ENCODE measurements around the gene EHBP1.

EHBP1 gene

GRCh38 chr2:62732262-62732777 is 26.8 kb downstream of the EHBP1 start:
- H3K4me3 ChIP-seq (ENCODE audit: low read length), result no peak overlapping the region
- no peak for TF ChIP-seq CTCF (IDR thresholded peaks at IDR 0.05; ENCODE audit: insufficient read depth, low read depth, low read length, missing control alignments)
- no peak for DNase-seq (ENCODE audit: low read depth)

- no peak for TF ChIP-seq CTCF (IDR thresholded peaks at IDR 0.05; ENCODE audit: insufficient read depth, low read depth, low read length, missing control alignments)
- DNase-seq (ENCODE audit: low read depth), result no peak
- H3K4me3 ChIP-seq (ENCODE audit: low read length), result no peak overlapping the region
Observed at GRCh38 chr2:62733546-62733945, 28.0 kb downstream of the EHBP1 start.

- DNase-seq (ENCODE audit: low read depth), result no peak
- TF ChIP-seq CTCF (IDR thresholded peaks at IDR 0.05; ENCODE audit: insufficient read depth, low read depth, low read length, missing control alignments), result no peak
- H3K4me3 ChIP-seq (ENCODE audit: low read length), result no peak overlapping the region
Observed at GRCh38 chr2:62736899-62737559, 31.5 kb downstream of the EHBP1 start.

GRCh38 chr2:62738981-62739936 is 33.7 kb downstream of the EHBP1 start:
- DNase-seq (ENCODE audit: low read depth), result no peak
- no peak overlapping the region for H3K4me3 ChIP-seq (ENCODE audit: low read length)
- no peak for TF ChIP-seq CTCF (IDR thresholded peaks at IDR 0.05; ENCODE audit: insufficient read depth, low read depth, low read length, missing control alignments)

- no peak overlapping the region for H3K4me3 ChIP-seq (ENCODE audit: low read length)
- no peak for DNase-seq (ENCODE audit: low read depth)
- no peak for TF ChIP-seq CTCF (IDR thresholded peaks at IDR 0.05; ENCODE audit: insufficient read depth, low read depth, low read length, missing control alignments)
Observed at GRCh38 chr2:62740221-62740620, 34.7 kb downstream of the EHBP1 start.

GRCh38 chr2:62741127-62741526 is 35.6 kb downstream of the EHBP1 start:
- DNase-seq (ENCODE audit: low read depth), result no peak
- no peak overlapping the region for H3K4me3 ChIP-seq (ENCODE audit: low read length)
- TF ChIP-seq CTCF (IDR thresholded peaks at IDR 0.05; ENCODE audit: insufficient read depth, low read depth, low read length, missing control alignments), result no peak
